ENCODE data around the gene PAM. TPM values are rescaled to one million over a fixed set of nuclear protein-coding genes. Genes with fewer than 3 reads are reported as not detected.

Gene PAM
- total and polyA plus RNA-seq, 12 donors: 488 to 1,485 (median 1,074) TPM

- H3K36me3 ChIP-seq: no peaks in the 10 kb centered on the region
- ATAC-seq (no peak), DNase-seq (no peak)
- peaks cover 0 to 14% (median 6%) of the 10 kb centered on the region in 9 donors for H3K4me1 ChIP-seq
- no peak overlapping the region for H3K27ac ChIP-seq
- intact Hi-C loops (cut with DNase I): no loop called here
- no peak overlapping the region for H3K4me3 ChIP-seq
- H3K9me3 ChIP-seq: peaks cover 0 to 9% (median 0%) of the 10 kb centered on the region in 11 donors
- no peak for TF ChIP-seq CTCF (IDR thresholded peaks at IDR 0.05)
- no peaks in the 10 kb centered on the region for H3K27me3 ChIP-seq
Observed at GRCh38 chr5:102841021-102841420, 85.9 kb downstream of the PAM start.

GRCh38 chr5:102843997-102844396 lies 88.9 kb downstream of the PAM start:
- Histone ChIP-seq H3K36me3 (peaks cover 0 to 6% (median 0%) of the 10 kb centered on the region in 9 donors), H3K27me3 (no peaks in the 10 kb centered on the region), H3K27ac (no peak overlapping the region), H3K4me3 (no peak overlapping the region), H3K9me3 (peaks cover 0 to 9% (median 0%) of the 10 kb centered on the region in 11 donors), H3K4me1 (no peaks in the 10 kb centered on the region)
- DNase-seq (no peak), ATAC-seq (no peak)
- no peak for TF ChIP-seq CTCF (IDR thresholded peaks at IDR 0.05)
- WGBS, 2 donors: 100% methylated on average over 1 of the region's 1 CpG
- intact Hi-C loops (cut with DNase I): no loop called here

GRCh38 chr5:102845041-102845440 lies 89.9 kb downstream of the PAM start:
- intact Hi-C loops (cut with DNase I): no loop called here
- Histone ChIP-seq H3K4me1 (no peaks in the 10 kb centered on the region), H3K36me3 (peaks cover 0 to 6% (median 0%) of the 10 kb centered on the region in 9 donors), H3K27me3 (no peaks in the 10 kb centered on the region), H3K9me3 (peaks cover 0 to 5% (median 0%) of the 10 kb centered on the region in 11 donors), H3K27ac (no peak overlapping the region), H3K4me3 (no peak overlapping the region)
- no peak for DNase-seq
- 66 to 68% methylated on average over 5 of the region's 5 CpGs for WGBS, 2 donors
- TF ChIP-seq CTCF (IDR thresholded peaks at IDR 0.05): no peak
- no peak for ATAC-seq

GRCh38 chr5:102850503-102850902 lies 95.4 kb downstream of the PAM start:
- no peak for TF ChIP-seq CTCF (IDR thresholded peaks at IDR 0.05)
- 96% methylated on average over 7 of the region's 7 CpGs for WGBS, 2 donors

More at GRCh38 chr5:102850503-102850902, 95.4 kb downstream of the PAM start:
- intact Hi-C loops (cut with DNase I): no loop called here
- no peak for DNase-seq
- Histone ChIP-seq H3K4me1 (peaks cover 0 to 6% (median 0%) of the 10 kb centered on the region in 9 donors), H3K4me3 (no peak overlapping the region), H3K9me3 (no peaks in the 10 kb centered on the region), H3K36me3 (peaks cover 0 to 6% (median 0%) of the 10 kb centered on the region in 9 donors), H3K27ac (no peak overlapping the region), H3K27me3 (no peaks in the 10 kb centered on the region)
- ATAC-seq: no peak

Measured in heart right ventricle (tissue), 16 donors.